Measurements from ENCODE around the gene OTOF. TPM values are rescaled to one million over a fixed set of nuclear protein-coding genes. Genes with fewer than 3 reads are reported as not detected.

The OTOF gene
- total RNA-seq, 1 experiment from 2014 or later = 0.26 TPM

DNA sequence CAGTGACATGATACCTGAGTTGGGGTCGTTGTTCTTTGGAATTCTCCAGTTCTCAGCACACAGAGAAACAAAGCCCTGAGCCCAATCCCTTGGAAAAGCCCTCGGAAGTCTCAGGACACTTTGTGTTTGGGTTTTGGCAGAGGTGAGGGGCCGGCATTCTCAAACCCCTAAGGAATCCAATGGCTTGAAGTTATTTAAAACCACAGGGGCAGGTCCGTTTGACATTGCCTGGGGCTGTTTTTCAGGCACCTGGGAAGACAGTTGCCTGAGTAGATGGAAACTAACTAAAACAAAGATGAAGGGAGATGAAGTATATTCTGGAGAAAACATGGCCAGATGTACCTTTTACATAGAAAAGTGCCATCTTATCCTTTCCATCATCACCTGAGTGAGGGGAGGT is 22.5 kb upstream of the OTOF start:
- Mint-ChIP-seq H3K4me1 (peaks cover 30% of the 10 kb centered on the region), H3K36me3 (no peaks in the 10 kb centered on the region), H3K4me3 (no peak overlapping the region), H3K27me3 (ENCODE audit: low read depth) (peaks cover 16% of the 10 kb centered on the region), H3K9me3 (no peaks in the 10 kb centered on the region), H3K27ac (no peak overlapping the region)
- CTCF ChIA-PET = interaction anchor here (0.7 to 1.1 kb wide), 2 partner anchors 30 to 77 kb away, joined by 4 to 5 read pairs; no protein-coding TSS in a partner anchor
- DNase-seq (ENCODE audit: low spot score) (no peak), ATAC-seq (no peak)
- TF ChIP-seq, protein P1, sequence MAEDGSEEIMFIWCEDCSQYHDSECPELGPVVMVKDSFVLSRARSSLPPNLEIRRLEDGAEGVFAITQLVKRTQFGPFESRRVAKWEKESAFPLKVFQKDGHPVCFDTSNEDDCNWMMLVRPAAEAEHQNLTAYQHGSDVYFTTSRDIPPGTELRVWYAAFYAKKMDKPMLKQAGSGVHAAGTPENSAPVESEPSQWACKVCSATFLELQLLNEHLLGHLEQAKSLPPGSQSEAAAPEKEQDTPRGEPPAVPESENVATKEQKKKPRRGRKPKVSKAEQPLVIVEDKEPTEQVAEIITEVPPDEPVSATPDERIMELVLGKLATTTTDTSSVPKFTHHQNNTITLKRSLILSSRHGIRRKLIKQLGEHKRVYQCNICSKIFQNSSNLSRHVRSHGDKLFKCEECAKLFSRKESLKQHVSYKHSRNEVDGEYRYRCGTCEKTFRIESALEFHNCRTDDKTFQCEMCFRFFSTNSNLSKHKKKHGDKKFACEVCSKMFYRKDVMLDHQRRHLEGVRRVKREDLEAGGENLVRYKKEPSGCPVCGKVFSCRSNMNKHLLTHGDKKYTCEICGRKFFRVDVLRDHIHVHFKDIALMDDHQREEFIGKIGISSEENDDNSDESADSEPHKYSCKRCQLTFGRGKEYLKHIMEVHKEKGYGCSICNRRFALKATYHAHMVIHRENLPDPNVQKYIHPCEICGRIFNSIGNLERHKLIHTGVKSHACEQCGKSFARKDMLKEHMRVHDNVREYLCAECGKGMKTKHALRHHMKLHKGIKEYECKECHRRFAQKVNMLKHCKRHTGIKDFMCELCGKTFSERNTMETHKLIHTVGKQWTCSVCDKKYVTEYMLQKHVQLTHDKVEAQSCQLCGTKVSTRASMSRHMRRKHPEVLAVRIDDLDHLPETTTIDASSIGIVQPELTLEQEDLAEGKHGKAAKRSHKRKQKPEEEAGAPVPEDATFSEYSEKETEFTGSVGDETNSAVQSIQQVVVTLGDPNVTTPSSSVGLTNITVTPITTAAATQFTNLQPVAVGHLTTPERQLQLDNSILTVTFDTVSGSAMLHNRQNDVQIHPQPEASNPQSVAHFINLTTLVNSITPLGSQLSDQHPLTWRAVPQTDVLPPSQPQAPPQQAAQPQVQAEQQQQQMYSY (CRISPR knock-in tag; IDR thresholded peaks at IDR 0.05) = no peak
- TF ChIP-seq GTF2I (CRISPR knock-in tag; conservative IDR thresholded peaks at IDR 0.05) (no peak), ZNF416 (CRISPR knock-in tag; IDR thresholded peaks at IDR 0.05) (no peak), GABPB1 (CRISPR knock-in tag; IDR thresholded peaks at IDR 0.05) (no peak), NFYB (CRISPR knock-in tag; conservative IDR thresholded peaks at IDR 0.05; ENCODE audit: low read depth) (no peak), ZBTB21 (CRISPR knock-in tag; IDR thresholded peaks at IDR 0.05; ENCODE audit: borderline replicate concordance) (no peak), OVOL2 (CRISPR knock-in tag; IDR thresholded peaks at IDR 0.05; ENCODE audit: borderline replicate concordance) (no peak), SMAD3 (CRISPR knock-in tag; IDR thresholded peaks at IDR 0.05; ENCODE audit: borderline replicate concordance) (no peak), ATF1 (CRISPR knock-in tag; IDR thresholded peaks at IDR 0.05) (no peak), TEAD4 (CRISPR knock-in tag; IDR thresholded peaks at IDR 0.05) (no peak), ZNF396 (CRISPR knock-in tag; IDR thresholded peaks at IDR 0.05; ENCODE audit: borderline replicate concordance) (no peak), TEAD1 (CRISPR knock-in tag; IDR thresholded peaks at IDR 0.05) (no peak), CREM (CRISPR knock-in tag; IDR thresholded peaks at IDR 0.05) (no peak)
- TF ChIP-seq, protein P2, sequence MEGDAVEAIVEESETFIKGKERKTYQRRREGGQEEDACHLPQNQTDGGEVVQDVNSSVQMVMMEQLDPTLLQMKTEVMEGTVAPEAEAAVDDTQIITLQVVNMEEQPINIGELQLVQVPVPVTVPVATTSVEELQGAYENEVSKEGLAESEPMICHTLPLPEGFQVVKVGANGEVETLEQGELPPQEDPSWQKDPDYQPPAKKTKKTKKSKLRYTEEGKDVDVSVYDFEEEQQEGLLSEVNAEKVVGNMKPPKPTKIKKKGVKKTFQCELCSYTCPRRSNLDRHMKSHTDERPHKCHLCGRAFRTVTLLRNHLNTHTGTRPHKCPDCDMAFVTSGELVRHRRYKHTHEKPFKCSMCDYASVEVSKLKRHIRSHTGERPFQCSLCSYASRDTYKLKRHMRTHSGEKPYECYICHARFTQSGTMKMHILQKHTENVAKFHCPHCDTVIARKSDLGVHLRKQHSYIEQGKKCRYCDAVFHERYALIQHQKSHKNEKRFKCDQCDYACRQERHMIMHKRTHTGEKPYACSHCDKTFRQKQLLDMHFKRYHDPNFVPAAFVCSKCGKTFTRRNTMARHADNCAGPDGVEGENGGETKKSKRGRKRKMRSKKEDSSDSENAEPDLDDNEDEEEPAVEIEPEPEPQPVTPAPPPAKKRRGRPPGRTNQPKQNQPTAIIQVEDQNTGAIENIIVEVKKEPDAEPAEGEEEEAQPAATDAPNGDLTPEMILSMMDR (IDR thresholded peaks at IDR 0.05) = no peak
- TF ChIP-seq, protein P3, sequence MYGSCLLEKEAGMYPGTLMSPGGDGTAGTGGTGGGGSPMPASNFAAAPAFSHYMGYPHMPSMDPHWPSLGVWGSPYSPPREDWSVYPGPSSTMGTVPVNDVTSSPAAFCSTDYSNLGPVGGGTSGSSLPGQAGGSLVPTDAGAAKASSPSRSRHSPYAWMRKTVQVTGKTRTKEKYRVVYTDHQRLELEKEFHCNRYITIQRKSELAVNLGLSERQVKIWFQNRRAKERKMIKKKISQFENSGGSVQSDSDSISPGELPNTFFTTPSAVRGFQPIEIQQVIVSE (CRISPR knock-in tag; IDR thresholded peaks at IDR 0.05; ENCODE audit: borderline replicate concordance) = no peak
- TF ChIP-seq, protein P4, sequence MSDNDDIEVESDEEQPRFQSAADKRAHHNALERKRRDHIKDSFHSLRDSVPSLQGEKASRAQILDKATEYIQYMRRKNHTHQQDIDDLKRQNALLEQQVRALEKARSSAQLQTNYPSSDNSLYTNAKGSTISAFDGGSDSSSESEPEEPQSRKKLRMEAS (CRISPR knock-in tag; IDR thresholded peaks at IDR 0.05) = no peak
- TF ChIP-seq, protein P5, sequence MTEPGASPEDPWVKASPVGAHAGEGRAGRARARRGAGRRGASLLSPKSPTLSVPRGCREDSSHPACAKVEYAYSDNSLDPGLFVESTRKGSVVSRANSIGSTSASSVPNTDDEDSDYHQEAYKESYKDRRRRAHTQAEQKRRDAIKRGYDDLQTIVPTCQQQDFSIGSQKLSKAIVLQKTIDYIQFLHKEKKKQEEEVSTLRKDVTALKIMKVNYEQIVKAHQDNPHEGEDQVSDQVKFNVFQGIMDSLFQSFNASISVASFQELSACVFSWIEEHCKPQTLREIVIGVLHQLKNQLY (CRISPR knock-in tag; IDR thresholded peaks at IDR 0.05) = no peak
- TF ChIP-seq, protein P6, sequence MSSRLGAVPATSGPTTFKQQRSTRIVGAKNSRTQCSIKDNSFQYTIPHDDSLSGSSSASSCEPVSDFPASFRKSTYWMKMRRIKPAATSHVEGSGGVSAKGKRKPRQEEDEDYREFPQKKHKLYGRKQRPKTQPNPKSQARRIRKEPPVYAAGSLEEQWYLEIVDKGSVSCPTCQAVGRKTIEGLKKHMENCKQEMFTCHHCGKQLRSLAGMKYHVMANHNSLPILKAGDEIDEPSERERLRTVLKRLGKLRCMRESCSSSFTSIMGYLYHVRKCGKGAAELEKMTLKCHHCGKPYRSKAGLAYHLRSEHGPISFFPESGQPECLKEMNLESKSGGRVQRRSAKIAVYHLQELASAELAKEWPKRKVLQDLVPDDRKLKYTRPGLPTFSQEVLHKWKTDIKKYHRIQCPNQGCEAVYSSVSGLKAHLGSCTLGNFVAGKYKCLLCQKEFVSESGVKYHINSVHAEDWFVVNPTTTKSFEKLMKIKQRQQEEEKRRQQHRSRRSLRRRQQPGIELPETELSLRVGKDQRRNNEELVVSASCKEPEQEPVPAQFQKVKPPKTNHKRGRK (CRISPR knock-in tag; IDR thresholded peaks at IDR 0.05; ENCODE audit: borderline replicate concordance) = no peak
- TF ChIP-seq, protein P7, sequence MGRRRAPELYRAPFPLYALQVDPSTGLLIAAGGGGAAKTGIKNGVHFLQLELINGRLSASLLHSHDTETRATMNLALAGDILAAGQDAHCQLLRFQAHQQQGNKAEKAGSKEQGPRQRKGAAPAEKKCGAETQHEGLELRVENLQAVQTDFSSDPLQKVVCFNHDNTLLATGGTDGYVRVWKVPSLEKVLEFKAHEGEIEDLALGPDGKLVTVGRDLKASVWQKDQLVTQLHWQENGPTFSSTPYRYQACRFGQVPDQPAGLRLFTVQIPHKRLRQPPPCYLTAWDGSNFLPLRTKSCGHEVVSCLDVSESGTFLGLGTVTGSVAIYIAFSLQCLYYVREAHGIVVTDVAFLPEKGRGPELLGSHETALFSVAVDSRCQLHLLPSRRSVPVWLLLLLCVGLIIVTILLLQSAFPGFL (CRISPR knock-in tag; IDR thresholded peaks at IDR 0.05; ENCODE audit: borderline replicate concordance) = no peak
- TF ChIP-seq, protein P8, sequence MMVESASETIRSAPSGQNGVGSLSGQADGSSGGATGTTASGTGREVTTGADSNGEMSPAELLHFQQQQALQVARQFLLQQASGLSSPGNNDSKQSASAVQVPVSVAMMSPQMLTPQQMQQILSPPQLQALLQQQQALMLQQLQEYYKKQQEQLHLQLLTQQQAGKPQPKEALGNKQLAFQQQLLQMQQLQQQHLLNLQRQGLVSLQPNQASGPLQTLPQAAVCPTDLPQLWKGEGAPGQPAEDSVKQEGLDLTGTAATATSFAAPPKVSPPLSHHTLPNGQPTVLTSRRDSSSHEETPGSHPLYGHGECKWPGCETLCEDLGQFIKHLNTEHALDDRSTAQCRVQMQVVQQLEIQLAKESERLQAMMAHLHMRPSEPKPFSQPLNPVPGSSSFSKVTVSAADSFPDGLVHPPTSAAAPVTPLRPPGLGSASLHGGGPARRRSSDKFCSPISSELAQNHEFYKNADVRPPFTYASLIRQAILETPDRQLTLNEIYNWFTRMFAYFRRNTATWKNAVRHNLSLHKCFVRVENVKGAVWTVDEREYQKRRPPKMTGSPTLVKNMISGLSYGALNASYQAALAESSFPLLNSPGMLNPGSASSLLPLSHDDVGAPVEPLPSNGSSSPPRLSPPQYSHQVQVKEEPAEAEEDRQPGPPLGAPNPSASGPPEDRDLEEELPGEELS (CRISPR knock-in tag; IDR thresholded peaks at IDR 0.05) = no peak
- POLR2A ChIA-PET = no interaction called here
